Neural cell (in vitro differentiated cells): ENCODE results near the gene SHB. TPM values are rescaled to one million over a fixed set of nuclear protein-coding genes. Genes with fewer than 3 reads are reported as not detected.

Experiments
- H2AFZ ChIP-seq: fragments of 200-600, 300-800 bp; sonication (generic), shearing (Covaris generic); 2 replicates; pipeline ENCODE4 v1.6.0; 2014; ENCODE audit warnings: low read depth, mild to moderate bottlenecking, antibody characterized with exemption, low read length, moderate library complexity
- H3F3A ChIP-seq: fragments of 200-600 bp; shearing (Covaris generic); 2 replicates; pipeline ENCODE4 v1.6.1; 2016; ENCODE audit warnings: mild to moderate bottlenecking, moderate library complexity, mixed read lengths, antibody characterized with exemption, low read length; ENCODE audit not compliant: insufficient read depth, poor library complexity, severe bottlenecking
- H3K27ac ChIP-seq: fragments of 200-600, 300-800 bp; sonication (generic), shearing (Covaris generic); 2 replicates; pipeline ENCODE4 v1.5.1; 2014; ENCODE audit warnings: mild to moderate bottlenecking, low read length, moderate library complexity
- H3K27me3 ChIP-seq: fragments of 300-800, 200-600 bp; sonication (generic), shearing (Covaris generic); 2 replicates; pipeline ENCODE4 v1.6.0; 2014; ENCODE audit warnings: mild to moderate bottlenecking, low read depth, low read length, moderate library complexity; ENCODE audit not compliant: insufficient read depth
- H3K36me3 ChIP-seq: fragments of 300-800, 200-600 bp; sonication (generic), shearing (Covaris generic); 2 replicates; pipeline ENCODE4 v1.5.1; 2014; ENCODE audit warnings: mild to moderate bottlenecking, antibody characterized with exemption, low read length, moderate library complexity; ENCODE audit not compliant: insufficient read depth
- H3K4me2 ChIP-seq: fragments of 300-800, 200-600 bp; sonication (generic), shearing (Covaris generic); 2 replicates; pipeline ENCODE4 v1.6.0; 2014; ENCODE audit warnings: mild to moderate bottlenecking, low read length
- H3K4me3 ChIP-seq: fragments of 300-800, 200-600 bp; sonication (generic), shearing (Covaris generic); 2 replicates; pipeline ENCODE4 v1.5.1; 2014; ENCODE audit warnings: mild to moderate bottlenecking, low read length, moderate library complexity
- H3K79me2 ChIP-seq: fragments of 200-600 bp; shearing (Covaris generic); replicated peaks from 2 replicates; pipeline ENCODE4 v1.6.0; 2014; ENCODE audit warnings: mild to moderate bottlenecking, low read length, moderate library complexity; ENCODE audit not compliant: insufficient read depth
- H3K9ac ChIP-seq: fragments of 300-800, 200-600 bp; sonication (generic), shearing (Covaris generic); 2 replicates; pipeline ENCODE4 v1.6.1; 2016; ENCODE audit warnings: mild to moderate bottlenecking, low read length, mixed read lengths
- H3K9me2 ChIP-seq: fragments of 200-600 bp; shearing (Covaris generic); 2 replicates; pipeline ENCODE4 v1.6.1; 2016; ENCODE audit warnings: mild to moderate bottlenecking, low read length, mixed read lengths; ENCODE audit not compliant: insufficient read depth
- H3K9me3 ChIP-seq: fragments of 200-600, 300-800 bp; sonication (generic), shearing (Covaris generic); 2 replicates; pipeline ENCODE4 v1.6.1; 2016; ENCODE audit warnings: mild to moderate bottlenecking, mixed run types, low read length, moderate library complexity, mixed read lengths
- H4K20me1 ChIP-seq: fragments of 200-600 bp; shearing (Covaris generic); 2 replicates; pipeline ENCODE4 v1.6.1; 2016; ENCODE audit warnings: mild to moderate bottlenecking, mixed run types; ENCODE audit not compliant: insufficient read depth
- EP300 ChIP-seq: fragments of 450-650 bp; conservative IDR thresholded peaks from 2 replicates; pipeline ENCODE4 v1.6.1; 2014; ENCODE audit warnings: antibody characterized with exemption, mild to moderate bottlenecking, moderate library complexity; ENCODE audit not compliant: poor library complexity, severe bottlenecking
- EZH2 ChIP-seq: fragments of 200-600, 300-800 bp; shearing (Covaris generic), sonication (generic); IDR thresholded peaks from 2 replicates; pipeline ENCODE4 v1.6.1; 2014; ENCODE audit warnings: antibody characterized with exemption, low read length, borderline replicate concordance, mild to moderate bottlenecking; ENCODE audit not compliant: insufficient read depth, poor library complexity, severe bottlenecking
- MXI1 ChIP-seq: fragments of 450-650 bp; conservative IDR thresholded peaks from 2 replicates; pipeline ENCODE4 v1.6.1; 2014; ENCODE audit warnings: antibody characterized with exemption, mild to moderate bottlenecking; ENCODE audit not compliant: poor library complexity, severe bottlenecking
- POLR2AphosphoS5 ChIP-seq: IDR thresholded peaks from 2 replicates; pipeline ENCODE4 v1.6.1; 2012
- RAD21 ChIP-seq: fragments of 450-650 bp; conservative IDR thresholded peaks from 2 replicates; pipeline ENCODE4 v1.6.1; 2014; ENCODE audit warnings: antibody characterized with exemption, mild to moderate bottlenecking, moderate library complexity
- SMC3 ChIP-seq: fragments of 450-650 bp; conservative IDR thresholded peaks from 2 replicates; pipeline ENCODE4 v1.6.1; 2014; ENCODE audit warnings: antibody characterized with exemption, mild to moderate bottlenecking, moderate library complexity; ENCODE audit not compliant: poor library complexity
- TAF1 ChIP-seq: IDR thresholded peaks from 2 replicates; pipeline ENCODE4 v1.6.1; 2012; ENCODE audit warnings: low read depth
- polyA plus RNA-seq: library from polyadenylated mRNA; depleted of rRNA; stranded (reverse); fragments of >200 nt; gene quantifications from 2 replicates; pipeline ENCODE4 v1.2.3, GENCODE V29; 2014
- TF ChIP-seq, protein P1 (sequence below): fragments of 450-650 bp; IDR thresholded peaks from 2 replicates; pipeline ENCODE4 v1.5.1; 2014; ENCODE audit warnings: antibody characterized with exemption, mild to moderate bottlenecking, moderate library complexity; ENCODE audit not compliant: poor library complexity, severe bottlenecking
- TF ChIP-seq, protein P2 (sequence below): IDR thresholded peaks from 2 replicates; pipeline ENCODE4 v1.6.1; 2012; ENCODE audit warnings: borderline replicate concordance

Gene SHB
- polyA plus RNA-seq, 1 donor from 2014 or later, result 17.5 TPM

DNA sequence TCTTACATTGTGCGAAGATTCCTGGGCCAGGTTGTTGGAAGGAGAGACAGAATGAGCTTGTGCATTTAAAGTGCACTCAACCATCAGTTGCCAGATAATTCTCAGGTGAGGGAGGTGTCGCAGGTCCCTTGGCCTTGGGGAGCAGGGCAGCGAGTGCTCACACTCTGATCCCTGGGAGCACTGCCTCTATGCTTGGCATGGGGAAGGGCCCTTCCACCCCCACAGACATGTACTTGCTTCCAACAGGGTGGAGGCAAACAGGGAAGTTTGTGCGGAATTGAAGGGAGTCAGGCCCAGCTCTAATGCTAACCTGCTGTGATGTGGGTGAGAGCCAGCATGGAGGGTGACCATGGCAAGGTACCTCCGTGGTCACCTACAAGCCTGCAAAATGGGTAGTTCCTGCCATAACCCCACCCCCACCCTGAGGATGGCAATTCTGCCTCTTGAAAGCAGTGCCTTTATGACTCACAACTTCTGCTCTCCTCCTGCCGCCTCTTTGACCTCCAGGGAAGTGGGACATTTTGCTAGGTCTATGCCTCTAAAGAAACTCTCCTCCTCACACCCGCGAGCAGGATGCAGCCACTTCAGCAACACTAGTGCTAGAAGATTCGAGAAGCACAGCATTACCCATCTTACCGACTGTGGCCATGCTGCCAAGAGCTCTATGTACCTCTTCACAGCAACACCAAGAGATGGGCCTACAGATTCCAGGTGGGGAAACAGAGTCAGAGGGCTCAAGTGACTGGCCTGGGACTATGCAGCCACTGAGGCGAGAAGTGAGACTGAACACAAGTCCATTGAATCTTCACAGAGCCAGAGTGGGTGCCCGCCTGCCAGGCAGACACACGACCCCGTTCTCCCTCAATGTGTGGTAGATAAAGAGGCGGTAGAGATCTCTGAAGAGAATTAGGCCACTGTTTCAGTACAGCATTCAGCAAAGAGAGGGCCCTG lies 143.0 kb downstream of the SHB start:
- no peak for TF ChIP-seq MXI1
- TF ChIP-seq EZH2, result no peak
- TF ChIP-seq RAD21, result no peak
- TF ChIP-seq, protein P1, sequence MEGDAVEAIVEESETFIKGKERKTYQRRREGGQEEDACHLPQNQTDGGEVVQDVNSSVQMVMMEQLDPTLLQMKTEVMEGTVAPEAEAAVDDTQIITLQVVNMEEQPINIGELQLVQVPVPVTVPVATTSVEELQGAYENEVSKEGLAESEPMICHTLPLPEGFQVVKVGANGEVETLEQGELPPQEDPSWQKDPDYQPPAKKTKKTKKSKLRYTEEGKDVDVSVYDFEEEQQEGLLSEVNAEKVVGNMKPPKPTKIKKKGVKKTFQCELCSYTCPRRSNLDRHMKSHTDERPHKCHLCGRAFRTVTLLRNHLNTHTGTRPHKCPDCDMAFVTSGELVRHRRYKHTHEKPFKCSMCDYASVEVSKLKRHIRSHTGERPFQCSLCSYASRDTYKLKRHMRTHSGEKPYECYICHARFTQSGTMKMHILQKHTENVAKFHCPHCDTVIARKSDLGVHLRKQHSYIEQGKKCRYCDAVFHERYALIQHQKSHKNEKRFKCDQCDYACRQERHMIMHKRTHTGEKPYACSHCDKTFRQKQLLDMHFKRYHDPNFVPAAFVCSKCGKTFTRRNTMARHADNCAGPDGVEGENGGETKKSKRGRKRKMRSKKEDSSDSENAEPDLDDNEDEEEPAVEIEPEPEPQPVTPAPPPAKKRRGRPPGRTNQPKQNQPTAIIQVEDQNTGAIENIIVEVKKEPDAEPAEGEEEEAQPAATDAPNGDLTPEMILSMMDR, result no peak
- no peak for TF ChIP-seq SMC3
- TF ChIP-seq TAF1, result no peak
- TF ChIP-seq, protein P2, sequence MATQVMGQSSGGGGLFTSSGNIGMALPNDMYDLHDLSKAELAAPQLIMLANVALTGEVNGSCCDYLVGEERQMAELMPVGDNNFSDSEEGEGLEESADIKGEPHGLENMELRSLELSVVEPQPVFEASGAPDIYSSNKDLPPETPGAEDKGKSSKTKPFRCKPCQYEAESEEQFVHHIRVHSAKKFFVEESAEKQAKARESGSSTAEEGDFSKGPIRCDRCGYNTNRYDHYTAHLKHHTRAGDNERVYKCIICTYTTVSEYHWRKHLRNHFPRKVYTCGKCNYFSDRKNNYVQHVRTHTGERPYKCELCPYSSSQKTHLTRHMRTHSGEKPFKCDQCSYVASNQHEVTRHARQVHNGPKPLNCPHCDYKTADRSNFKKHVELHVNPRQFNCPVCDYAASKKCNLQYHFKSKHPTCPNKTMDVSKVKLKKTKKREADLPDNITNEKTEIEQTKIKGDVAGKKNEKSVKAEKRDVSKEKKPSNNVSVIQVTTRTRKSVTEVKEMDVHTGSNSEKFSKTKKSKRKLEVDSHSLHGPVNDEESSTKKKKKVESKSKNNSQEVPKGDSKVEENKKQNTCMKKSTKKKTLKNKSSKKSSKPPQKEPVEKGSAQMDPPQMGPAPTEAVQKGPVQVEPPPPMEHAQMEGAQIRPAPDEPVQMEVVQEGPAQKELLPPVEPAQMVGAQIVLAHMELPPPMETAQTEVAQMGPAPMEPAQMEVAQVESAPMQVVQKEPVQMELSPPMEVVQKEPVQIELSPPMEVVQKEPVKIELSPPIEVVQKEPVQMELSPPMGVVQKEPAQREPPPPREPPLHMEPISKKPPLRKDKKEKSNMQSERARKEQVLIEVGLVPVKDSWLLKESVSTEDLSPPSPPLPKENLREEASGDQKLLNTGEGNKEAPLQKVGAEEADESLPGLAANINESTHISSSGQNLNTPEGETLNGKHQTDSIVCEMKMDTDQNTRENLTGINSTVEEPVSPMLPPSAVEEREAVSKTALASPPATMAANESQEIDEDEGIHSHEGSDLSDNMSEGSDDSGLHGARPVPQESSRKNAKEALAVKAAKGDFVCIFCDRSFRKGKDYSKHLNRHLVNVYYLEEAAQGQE, result no peak
- no peak for TF ChIP-seq POLR2AphosphoS5
- Histone ChIP-seq H4K20me1 (no peaks in the 10 kb centered on the region), H3K4me3 (no peak overlapping the region), H3K4me2 (no peak overlapping the region), H3K9me3 (no peaks in the 10 kb centered on the region), H3K27me3 (no peaks in the 10 kb centered on the region), H3K36me3 (no peaks in the 10 kb centered on the region), H2AFZ (no peak overlapping the region), H3F3A (peaks cover 5% of the 10 kb centered on the region), H3K27ac (no peak overlapping the region), H3K9ac (no peak overlapping the region), H3K79me2 (peaks cover 20% of the 10 kb centered on the region), H3K9me2 (no peaks in the 10 kb centered on the region)

DNA sequence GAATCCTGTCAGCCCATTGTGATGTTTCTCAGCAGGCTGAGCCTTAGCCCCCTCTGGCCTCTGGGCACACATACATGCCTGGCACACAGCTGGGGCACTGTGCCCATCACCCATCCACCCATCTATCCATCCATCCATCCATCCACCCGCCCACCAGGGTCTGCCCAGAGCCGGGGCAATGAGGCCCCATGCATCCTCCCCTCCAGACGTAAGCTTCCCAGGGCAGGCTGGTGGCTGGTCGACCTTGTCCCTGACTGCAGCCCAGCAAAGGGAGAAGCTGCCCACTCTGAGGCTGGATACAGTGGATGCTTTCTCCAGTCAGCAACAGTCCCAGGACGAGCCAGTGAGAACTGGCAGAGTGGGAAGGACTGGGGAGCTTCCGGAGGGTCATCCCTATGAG lies 144.0 kb downstream of the SHB start:
- Histone ChIP-seq H3K36me3 (no peaks in the 10 kb centered on the region), H3K9me3 (no peaks in the 10 kb centered on the region), H2AFZ (no peak overlapping the region), H4K20me1 (no peaks in the 10 kb centered on the region), H3K9ac (no peak overlapping the region), H3K4me3 (peak overlapping the region; percentile 42), H3K79me2 (peaks cover 13% of the 10 kb centered on the region), H3K4me2 (no peak overlapping the region), H3K27ac (peak overlapping the region; percentile 67), H3F3A (peaks cover 5% of the 10 kb centered on the region), H3K27me3 (no peaks in the 10 kb centered on the region), H3K9me2 (no peaks in the 10 kb centered on the region)
- TF ChIP-seq SMC3 (no peak), EP300 (no peak), EZH2 (no peak), RAD21 (no peak), POLR2AphosphoS5 (no peak), TAF1 (no peak), MXI1 (no peak)
- TF ChIP-seq, protein P1, result no peak
- TF ChIP-seq, protein P2, result no peak
